HG02759 (cell line): ENCODE results near the gene GPR107.

ENCODE experiments used
- ATAC-seq: cut with Tn5 transposase; IDR thresholded peaks from one replicate; pipeline ENCODE4 v1.9.1; 2021; ENCODE audit warnings: mild to moderate bottlenecking, moderate library complexity; ENCODE audit not compliant: unreplicated experiment

Gene GPR107

GRCh38 chr9:130179331-130179907 is 125.7 kb downstream of the GPR107 start:
- no peak for ATAC-seq

DNA sequence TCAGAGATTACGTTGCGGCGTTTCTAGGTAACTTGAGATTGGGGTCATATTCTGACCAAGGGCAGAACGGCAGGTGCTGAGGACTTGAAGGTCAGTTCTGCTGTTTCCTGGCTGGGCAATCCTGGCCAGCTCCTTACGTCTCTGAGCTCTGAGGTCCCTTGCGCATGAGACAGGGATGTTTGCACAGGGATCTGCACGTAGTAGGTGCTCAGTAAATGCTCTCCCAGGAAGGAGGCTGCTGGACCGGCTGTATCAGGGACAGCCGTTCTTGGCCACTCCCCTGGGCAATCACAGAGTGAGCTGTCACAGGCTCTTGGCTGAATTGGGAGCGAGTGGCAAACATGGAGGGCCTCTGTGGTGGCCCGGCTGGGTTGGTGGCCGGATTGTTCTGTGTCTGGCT is 126.8 kb downstream of the GPR107 start:
- ATAC-seq = no peak

DNA sequence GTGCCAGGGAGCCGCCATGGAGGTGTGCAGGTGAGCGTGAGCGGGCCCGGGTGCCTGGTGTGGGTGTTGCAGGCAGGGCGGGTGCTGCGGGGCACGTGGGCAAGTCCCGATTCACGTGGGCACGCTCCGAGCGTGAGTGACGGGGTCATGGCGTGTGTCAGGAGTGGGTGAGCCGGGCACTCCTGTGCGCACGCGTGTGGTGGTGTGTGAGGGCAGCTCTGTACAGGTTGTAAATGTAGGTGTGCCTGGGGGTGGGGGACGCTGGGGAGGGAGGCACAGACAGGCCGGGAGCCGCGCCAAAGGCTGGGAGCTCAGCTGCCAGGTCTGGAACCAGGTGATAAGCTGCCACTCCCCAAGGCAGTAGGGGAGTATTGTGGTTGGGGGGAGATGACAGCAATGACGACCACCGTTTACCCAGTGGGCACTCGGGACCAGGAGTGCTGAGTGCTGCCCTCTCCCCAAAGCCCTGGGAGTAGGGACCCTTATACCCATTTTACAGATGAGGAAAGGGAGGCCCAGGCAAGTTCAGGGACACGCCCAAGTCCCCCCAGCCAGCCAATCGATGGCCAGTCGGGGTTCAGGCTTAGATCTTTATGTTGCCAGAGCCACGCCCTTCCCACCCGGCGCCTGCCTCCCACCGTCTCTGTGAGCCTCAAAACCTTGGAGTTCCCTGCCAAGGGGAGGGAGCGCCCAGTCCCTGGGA is 128.1 kb downstream of the GPR107 start:
- no peak for ATAC-seq

GRCh38 chr9:130182381-130182909 is 128.7 kb downstream of the GPR107 start:
- ATAC-seq = no peak

GRCh38 chr9:130183133-130183762 is 129.5 kb downstream of the GPR107 start:
- ATAC-seq = no peak

- no peak for ATAC-seq
Observed at GRCh38 chr9:130185017-130185416, 131.3 kb downstream of the GPR107 start.

DNA sequence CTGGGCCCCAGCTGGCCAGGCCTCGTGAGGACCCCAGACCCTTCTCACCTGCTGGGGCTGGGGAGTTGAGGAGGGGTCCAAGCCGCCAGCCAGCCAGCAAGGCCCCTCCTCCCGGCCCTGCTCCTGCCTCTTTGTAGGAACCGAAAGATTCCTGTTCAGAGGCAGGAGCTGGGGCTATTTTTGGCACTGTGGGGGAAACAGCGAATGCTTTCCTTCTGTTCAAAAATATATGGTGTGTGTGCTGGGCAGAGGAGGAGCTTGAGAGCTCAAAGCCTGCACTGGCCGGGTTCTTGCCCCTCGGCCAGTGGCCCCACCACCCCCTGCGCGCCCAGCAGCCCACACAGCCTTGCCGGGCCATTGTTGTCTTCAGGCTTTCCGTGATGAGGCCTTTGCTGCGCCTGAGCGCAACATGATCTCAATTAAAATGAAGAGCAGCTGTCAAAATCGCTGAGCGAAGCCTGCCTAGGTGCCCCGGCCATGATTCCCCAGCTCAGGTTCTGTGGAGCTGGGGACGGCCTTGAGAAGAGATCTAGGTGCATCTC is 131.9 kb downstream of the GPR107 start:
- no peak for ATAC-seq

DNA sequence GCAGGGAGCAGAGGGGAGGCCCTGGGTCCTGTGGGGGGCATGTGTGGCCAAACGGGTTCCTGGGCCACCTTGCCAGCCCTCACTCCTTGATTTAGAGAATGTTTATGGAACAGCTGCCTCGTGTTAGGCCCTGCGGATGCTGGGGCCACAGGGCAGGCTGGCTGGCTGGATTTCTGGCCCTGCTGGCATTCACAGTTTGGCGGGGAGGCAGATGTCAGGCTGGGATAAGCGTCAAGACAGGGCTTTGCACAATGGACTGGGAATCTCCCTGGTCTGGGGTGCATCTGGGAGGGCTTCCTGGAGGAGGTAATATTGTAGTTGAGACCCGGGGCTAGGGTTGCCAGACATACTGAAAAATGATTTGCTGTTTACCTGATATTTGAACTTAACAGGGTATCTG is 132.3 kb downstream of the GPR107 start:
- no peak for ATAC-seq

- ATAC-seq = no peak
Observed at GRCh38 chr9:130186839-130187522, 133.3 kb downstream of the GPR107 start.

GRCh38 chr9:130187523-130187846 is 133.8 kb downstream of the GPR107 start:
- ATAC-seq = no peak

DNA sequence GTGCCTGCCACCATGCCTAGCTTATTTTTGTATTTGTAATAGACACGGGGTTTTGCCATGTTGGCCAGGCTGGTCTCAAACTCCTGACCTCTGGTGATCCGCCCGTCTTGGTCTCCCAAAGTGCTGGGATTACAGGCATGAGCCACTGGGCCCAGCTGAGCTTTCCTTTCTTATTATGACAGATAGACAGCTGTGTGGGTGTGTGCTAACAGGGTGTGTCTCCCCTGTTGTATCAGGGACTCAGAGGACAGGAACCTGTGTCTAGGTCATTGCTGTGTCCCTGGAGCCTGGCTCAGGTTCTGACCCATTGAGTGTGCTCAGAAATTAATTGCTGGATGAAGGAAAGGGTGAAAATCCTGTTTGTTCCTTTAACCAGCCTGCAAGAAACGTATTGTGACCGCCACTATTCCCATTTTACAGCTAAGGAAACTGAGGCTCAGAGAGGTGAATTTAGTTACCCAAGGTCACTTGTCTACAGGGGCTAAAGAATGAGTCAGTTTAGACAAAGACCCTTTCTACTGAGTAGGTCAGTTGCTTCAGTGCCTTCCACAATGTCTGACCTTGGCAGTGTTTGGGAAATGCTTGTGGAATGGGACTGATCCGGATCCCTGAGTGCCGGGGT is 135.3 kb downstream of the GPR107 start:
- ATAC-seq = no peak
